Skeletal muscle cell (primary cell): ENCODE measurements around the gene PAPSS2.

Source experiments
- DNase-seq: peaks from one replicate; pipeline ENCODE4 v3.0.0-alpha.2; 2010; ENCODE audit warnings: low read depth
- H3K4me3 ChIP-seq: 2 replicates; pipeline ENCODE4 v1.5.1; 2011; ENCODE audit warnings: low read depth, mild to moderate bottlenecking, control low read depth, low read length, moderate library complexity

Gene PAPSS2

GRCh38 chr10:87763086-87763861 is 103.6 kb downstream of the PAPSS2 start:
- H3K4me3 ChIP-seq = no peak overlapping the region
- DNase-seq = no peak

- no peak for DNase-seq
- no peak overlapping the region for H3K4me3 ChIP-seq
Measured at GRCh38 chr10:87764072-87764934, 104.6 kb downstream of the PAPSS2 start.

- no peak overlapping the region for H3K4me3 ChIP-seq
- no peak for DNase-seq
Measured at GRCh38 chr10:87765666-87766376, 106.1 kb downstream of the PAPSS2 start.

- no peak for DNase-seq
- no peak overlapping the region for H3K4me3 ChIP-seq
Measured at GRCh38 chr10:87767253-87767652, 107.6 kb downstream of the PAPSS2 start.

- H3K4me3 ChIP-seq = no peak overlapping the region
- DNase-seq = no peak
Measured at GRCh38 chr10:87771871-87772500, 112.3 kb downstream of the PAPSS2 start.

GRCh38 chr10:87775766-87776165 is 116.1 kb downstream of the PAPSS2 start:
- H3K4me3 ChIP-seq = no peak overlapping the region
- DNase-seq = no peak

- no peak overlapping the region for H3K4me3 ChIP-seq
- no peak for DNase-seq
Measured at GRCh38 chr10:87776328-87776727, 116.7 kb downstream of the PAPSS2 start.

- H3K4me3 ChIP-seq = no peak overlapping the region
- DNase-seq = no peak
Measured at GRCh38 chr10:87781545-87781944, 121.9 kb downstream of the PAPSS2 start.

- no peak overlapping the region for H3K4me3 ChIP-seq
Measured at GRCh38 chr10:87782721-87783120, 123.0 kb downstream of the PAPSS2 start.

GRCh38 chr10:87786421-87786820 is 126.7 kb downstream of the PAPSS2 start:
- no peak for DNase-seq
- no peak overlapping the region for H3K4me3 ChIP-seq

More at GRCh38 chr10:87782721-87783120, 123.0 kb downstream of the PAPSS2 start:
- DNase-seq = no peak

- no peak for DNase-seq
- no peak overlapping the region for H3K4me3 ChIP-seq
Measured at GRCh38 chr10:87790185-87790584, 130.5 kb downstream of the PAPSS2 start.

GRCh38 chr10:87794285-87794684 is 134.6 kb downstream of the PAPSS2 start:
- no peak overlapping the region for H3K4me3 ChIP-seq
- no peak for DNase-seq
